ENCODE measurements around the gene OPCML.

Gene OPCML

DNA sequence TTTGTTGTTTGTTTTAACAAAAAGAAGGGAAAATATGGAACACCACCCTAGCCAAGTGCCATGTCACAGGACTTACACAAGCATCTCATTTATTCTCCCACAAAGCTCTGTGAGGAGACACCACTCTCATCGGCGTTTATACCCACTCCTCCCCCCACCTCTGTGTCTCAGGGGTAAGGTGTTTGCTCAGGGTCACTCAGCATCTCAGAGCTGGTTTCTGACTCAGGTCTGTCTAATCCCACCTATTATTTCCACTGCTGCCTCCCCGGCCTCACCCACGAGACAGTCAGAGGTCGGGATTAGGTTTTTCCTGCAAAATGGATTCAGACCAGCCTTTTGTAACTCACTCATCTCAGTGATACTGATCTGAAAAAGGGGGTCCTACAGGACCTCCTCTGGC is 786.0 kb downstream of the OPCML start:
- no peak for DNase-seq (ENCODE audit: low read depth)
- H3K4me3 ChIP-seq (replicated peaks; ENCODE audit: low read depth, low read length) = no peak overlapping the region
- TF ChIP-seq, protein P1, sequence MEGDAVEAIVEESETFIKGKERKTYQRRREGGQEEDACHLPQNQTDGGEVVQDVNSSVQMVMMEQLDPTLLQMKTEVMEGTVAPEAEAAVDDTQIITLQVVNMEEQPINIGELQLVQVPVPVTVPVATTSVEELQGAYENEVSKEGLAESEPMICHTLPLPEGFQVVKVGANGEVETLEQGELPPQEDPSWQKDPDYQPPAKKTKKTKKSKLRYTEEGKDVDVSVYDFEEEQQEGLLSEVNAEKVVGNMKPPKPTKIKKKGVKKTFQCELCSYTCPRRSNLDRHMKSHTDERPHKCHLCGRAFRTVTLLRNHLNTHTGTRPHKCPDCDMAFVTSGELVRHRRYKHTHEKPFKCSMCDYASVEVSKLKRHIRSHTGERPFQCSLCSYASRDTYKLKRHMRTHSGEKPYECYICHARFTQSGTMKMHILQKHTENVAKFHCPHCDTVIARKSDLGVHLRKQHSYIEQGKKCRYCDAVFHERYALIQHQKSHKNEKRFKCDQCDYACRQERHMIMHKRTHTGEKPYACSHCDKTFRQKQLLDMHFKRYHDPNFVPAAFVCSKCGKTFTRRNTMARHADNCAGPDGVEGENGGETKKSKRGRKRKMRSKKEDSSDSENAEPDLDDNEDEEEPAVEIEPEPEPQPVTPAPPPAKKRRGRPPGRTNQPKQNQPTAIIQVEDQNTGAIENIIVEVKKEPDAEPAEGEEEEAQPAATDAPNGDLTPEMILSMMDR (IDR thresholded peaks at IDR 0.05; ENCODE audit: low read length, missing control alignments) = no peak

DNA sequence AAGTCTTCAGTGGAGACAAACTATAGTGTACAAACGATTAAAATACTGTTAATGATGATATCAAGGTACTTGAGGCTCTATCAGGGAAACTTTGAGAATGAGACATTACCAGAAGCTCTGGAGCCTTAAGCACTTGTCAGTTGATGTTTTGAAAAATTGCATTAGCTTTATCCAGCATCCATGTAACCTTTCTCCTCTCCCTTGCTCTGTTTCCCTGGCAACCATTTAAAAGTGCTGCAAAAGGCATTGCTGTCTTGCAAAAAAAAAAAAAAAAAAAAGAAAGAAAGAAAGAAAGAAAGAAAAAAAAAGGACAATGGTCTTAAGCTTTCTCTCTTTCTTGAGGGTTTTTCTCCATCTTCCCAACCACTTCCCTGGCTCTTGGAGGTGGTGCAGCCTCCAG is 787.0 kb downstream of the OPCML start:
- no peak for DNase-seq (ENCODE audit: low read depth)
- TF ChIP-seq, protein P1 (IDR thresholded peaks at IDR 0.05; ENCODE audit: low read length, missing control alignments) = no peak
- no peak overlapping the region for H3K4me3 ChIP-seq (replicated peaks; ENCODE audit: low read depth, low read length)

DNA sequence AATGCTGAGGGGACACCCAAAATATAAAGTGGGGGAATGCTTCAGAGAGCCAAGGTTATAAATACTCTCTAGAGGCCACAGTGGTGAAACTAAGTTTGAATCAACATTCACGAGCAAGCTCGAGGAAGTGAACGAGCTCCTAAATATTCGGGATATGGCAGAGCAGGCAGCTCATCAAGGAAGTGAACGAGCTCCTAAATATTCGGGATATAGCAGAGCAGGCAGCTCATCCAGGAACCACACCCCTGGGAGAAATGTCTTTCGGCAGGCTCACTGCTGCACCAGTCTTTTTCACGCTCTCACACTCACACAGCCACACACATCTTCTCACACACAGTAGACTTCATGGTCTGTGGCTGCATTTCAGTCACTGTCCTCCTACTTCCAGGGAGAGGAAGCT is 787.5 kb downstream of the OPCML start:
- H3K4me3 ChIP-seq (replicated peaks; ENCODE audit: low read depth, low read length) = no peak overlapping the region
- DNase-seq (ENCODE audit: low read depth) = peak; percentile 12
- TF ChIP-seq, protein P1 (IDR thresholded peaks at IDR 0.05; ENCODE audit: low read length, missing control alignments) = no peak

DNA sequence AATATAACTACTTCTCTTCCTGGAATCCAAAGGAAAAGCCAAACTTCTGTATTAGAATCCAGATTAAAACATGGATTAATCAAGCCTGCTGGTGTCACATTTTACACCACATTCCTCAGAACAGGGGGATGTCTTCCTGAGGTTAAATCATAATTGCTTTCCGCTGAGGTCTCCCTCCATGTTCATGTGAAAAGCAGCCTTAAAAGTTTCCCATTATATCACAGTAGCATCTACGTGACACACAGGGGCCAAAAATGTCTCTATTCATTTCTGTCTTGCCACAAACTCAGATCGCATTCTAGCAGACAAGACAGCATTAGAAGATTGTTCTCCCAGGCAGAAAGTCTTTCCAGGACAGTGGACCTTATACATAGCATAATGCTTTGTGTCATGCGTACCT is 788.7 kb downstream of the OPCML start:
- no peak for DNase-seq (ENCODE audit: low read depth)
- TF ChIP-seq, protein P1 (IDR thresholded peaks at IDR 0.05; ENCODE audit: low read length, missing control alignments) = no peak
- H3K4me3 ChIP-seq (replicated peaks; ENCODE audit: low read depth, low read length) = no peak overlapping the region

DNA sequence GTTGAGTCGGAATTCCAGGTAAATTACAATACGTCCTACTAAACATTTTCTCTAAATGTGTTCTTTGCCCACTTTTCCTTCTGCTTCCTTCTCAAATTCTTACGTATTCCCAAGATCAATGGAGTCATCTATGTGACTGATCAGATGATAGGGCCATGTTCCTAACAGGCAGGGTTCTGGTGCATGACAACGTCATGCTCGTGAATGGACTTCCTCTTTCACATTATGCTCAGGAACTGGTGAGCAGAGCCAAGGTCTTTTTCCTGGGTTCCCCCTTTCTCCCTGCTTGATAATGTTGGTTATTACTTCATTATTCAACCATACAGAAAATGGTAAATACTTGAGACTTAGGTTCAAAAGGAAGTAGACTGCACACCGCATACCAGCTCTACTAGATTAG is 789.4 kb downstream of the OPCML start:
- no peak overlapping the region for H3K4me3 ChIP-seq (replicated peaks; ENCODE audit: low read depth, low read length)
- DNase-seq (ENCODE audit: low read depth) = no peak
- TF ChIP-seq, protein P1 (IDR thresholded peaks at IDR 0.05; ENCODE audit: low read length, missing control alignments) = no peak

DNA sequence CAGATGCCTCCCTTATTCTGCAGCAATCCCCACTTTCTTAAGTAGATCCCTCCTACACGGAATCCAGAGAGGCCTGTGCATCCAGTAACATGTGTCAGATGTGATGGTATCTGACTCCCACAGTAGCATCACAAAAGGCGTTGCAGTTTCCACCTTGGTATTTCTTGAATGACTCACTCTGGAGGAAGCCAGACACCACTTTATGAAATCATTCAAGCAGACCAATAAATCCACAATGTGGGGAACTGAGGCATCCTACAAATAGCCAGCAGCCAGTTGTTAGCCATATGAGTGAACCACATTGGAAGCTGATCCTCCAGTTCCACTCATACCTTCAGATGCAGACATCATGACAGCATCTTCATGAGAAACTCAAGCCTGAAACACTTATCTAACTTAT is 798.1 kb downstream of the OPCML start:
- DNase-seq (ENCODE audit: low read depth) = peak; percentile 39
- H3K4me3 ChIP-seq (replicated peaks; ENCODE audit: low read depth, low read length) = no peak overlapping the region
- TF ChIP-seq, protein P1 (IDR thresholded peaks at IDR 0.05; ENCODE audit: low read length, missing control alignments) = no peak

DNA sequence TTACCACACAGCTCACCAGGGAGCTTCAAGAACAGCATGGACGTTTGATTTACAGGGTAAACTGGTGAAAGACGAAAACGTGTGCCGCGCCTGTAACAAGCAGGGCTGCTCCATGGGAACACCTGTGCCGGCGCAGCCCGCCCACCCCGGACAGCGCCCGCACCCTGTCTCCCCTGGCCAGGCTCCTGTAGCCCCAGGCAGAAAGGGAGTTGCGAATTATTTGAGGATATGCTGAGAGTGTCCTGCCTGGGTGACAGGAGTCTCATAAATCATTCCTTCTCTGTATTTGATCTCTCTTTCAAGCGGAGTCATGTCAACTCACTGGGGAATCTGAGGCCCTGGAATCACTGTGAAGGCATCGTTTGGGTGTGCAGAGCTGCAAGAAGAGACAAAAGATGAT is 804.3 kb downstream of the OPCML start:
- TF ChIP-seq, protein P1 (IDR thresholded peaks at IDR 0.05; ENCODE audit: low read length, missing control alignments) = no peak
- no peak overlapping the region for H3K4me3 ChIP-seq (replicated peaks; ENCODE audit: low read depth, low read length)
- DNase-seq (ENCODE audit: low read depth) = no peak
